ENCODE measurements around the gene GULP1.

GRCh38 chr2:188518381-188518780 lies 226.7 kb downstream of the GULP1 start:
- TF ChIP-seq CTCF (IDR thresholded peaks at IDR 0.05; ENCODE audit: insufficient read depth, low read length) (no peak), POLR2AphosphoS5 (IDR thresholded peaks at IDR 0.05; ENCODE audit: low read depth) (no peak)
